ENCODE results near the gene BFSP2.

BFSP2 gene

GRCh38 chr3:133393204-133393603, 6.7 kb upstream of the BFSP2 start:
- Mint-ChIP-seq H3K27ac (no peak overlapping the region), H3K4me1 (peaks cover 5% of the 10 kb centered on the region), H3K27me3 (ENCODE audit: low read depth) (peaks cover 4% of the 10 kb centered on the region), H3K4me3 (no peak overlapping the region), H3K9me3 (peaks cover 2% of the 10 kb centered on the region), H3K36me3 (ENCODE audit: low read depth) (no peaks in the 10 kb centered on the region)
- no peak for TF ChIP-seq CTCF (IDR thresholded peaks at IDR 0.05; ENCODE audit: unreplicated experiment in 3 of 3)

GRCh38 chr3:133393691-133394474, 6.0 kb upstream of the BFSP2 start:
- H3K36me3 Mint-ChIP-seq (ENCODE audit: low read depth): no peaks in the 10 kb centered on the region
- no peak for TF ChIP-seq CTCF (IDR thresholded peaks at IDR 0.05; ENCODE audit: unreplicated experiment in 3 of 3)
- no peak overlapping the region for H3K27ac Mint-ChIP-seq
- H3K27me3 Mint-ChIP-seq (ENCODE audit: low read depth): peaks cover 7% of the 10 kb centered on the region
- H3K4me3 Mint-ChIP-seq: no peak overlapping the region
- H3K9me3 Mint-ChIP-seq: peaks cover 2% of the 10 kb centered on the region
- peaks cover 5% of the 10 kb centered on the region for H3K4me1 Mint-ChIP-seq

- H3K9me3 Mint-ChIP-seq: peaks cover 2% of the 10 kb centered on the region
- H3K27ac Mint-ChIP-seq: no peak overlapping the region
- H3K4me1 Mint-ChIP-seq: peaks cover 5% of the 10 kb centered on the region
- no peak for TF ChIP-seq CTCF (IDR thresholded peaks at IDR 0.05; ENCODE audit: unreplicated experiment in 3 of 3)
- peaks cover 7% of the 10 kb centered on the region for H3K27me3 Mint-ChIP-seq (ENCODE audit: low read depth)
- no peaks in the 10 kb centered on the region for H3K36me3 Mint-ChIP-seq (ENCODE audit: low read depth)
- no peak overlapping the region for H3K4me3 Mint-ChIP-seq
Measured at GRCh38 chr3:133394561-133395311, 5.1 kb upstream of the BFSP2 start.

GRCh38 chr3:133396906-133397305, 3.0 kb upstream of the BFSP2 start:
- H3K4me3 Mint-ChIP-seq: no peak overlapping the region
- no peak for TF ChIP-seq CTCF (IDR thresholded peaks at IDR 0.05; ENCODE audit: unreplicated experiment in 3 of 3)
- peaks cover 2% of the 10 kb centered on the region for H3K9me3 Mint-ChIP-seq
- peaks cover 7% of the 10 kb centered on the region for H3K27me3 Mint-ChIP-seq (ENCODE audit: low read depth)
- no peak overlapping the region for H3K27ac Mint-ChIP-seq
- peaks cover 14% of the 10 kb centered on the region for H3K4me1 Mint-ChIP-seq
- H3K36me3 Mint-ChIP-seq (ENCODE audit: low read depth): no peaks in the 10 kb centered on the region

GRCh38 chr3:133401374-133402135, 1.7 kb downstream of the BFSP2 start:
- H3K9me3 Mint-ChIP-seq: no peaks in the 10 kb centered on the region
- TF ChIP-seq CTCF (IDR thresholded peaks at IDR 0.05; ENCODE audit: unreplicated experiment in 3 of 3): no peak
- H3K27ac Mint-ChIP-seq: no peak overlapping the region
- peaks cover 46% of the 10 kb centered on the region for H3K4me1 Mint-ChIP-seq
- H3K36me3 Mint-ChIP-seq (ENCODE audit: low read depth): no peaks in the 10 kb centered on the region
- H3K27me3 Mint-ChIP-seq (ENCODE audit: low read depth): peaks cover 3% of the 10 kb centered on the region
- no peak overlapping the region for H3K4me3 Mint-ChIP-seq

All from nephron (organoid).